CD4-positive, alpha-beta T cell treated with Interleukin-4 for 4 hours (primary cell): Measurements from ENCODE around the gene COL4A1.

Experiments
- DNase-seq: peaks from one replicate; pipeline ENCODE4 v3.0.0-alpha.2; 2020

The COL4A1 gene

DNA sequence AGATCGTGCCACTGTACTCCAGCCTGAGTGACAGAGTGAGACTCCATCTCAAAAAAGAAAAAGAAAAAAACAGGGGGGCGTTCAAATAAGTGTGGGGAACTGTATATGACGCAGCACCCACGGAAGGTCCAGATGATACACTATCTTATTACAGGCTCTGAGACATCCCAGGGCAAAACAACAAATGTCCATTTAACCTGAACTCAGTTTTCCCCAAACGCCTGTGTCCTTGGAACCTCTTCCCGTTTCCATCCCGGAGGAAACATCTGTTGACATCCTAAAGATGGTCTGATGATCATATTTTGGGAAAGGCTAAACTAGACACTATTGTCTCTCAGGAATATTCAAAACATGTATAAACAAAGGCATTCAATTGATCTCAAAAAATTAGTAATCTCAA, 72.4 kb downstream of the COL4A1 start:
- DNase-seq, result no peak

DNA sequence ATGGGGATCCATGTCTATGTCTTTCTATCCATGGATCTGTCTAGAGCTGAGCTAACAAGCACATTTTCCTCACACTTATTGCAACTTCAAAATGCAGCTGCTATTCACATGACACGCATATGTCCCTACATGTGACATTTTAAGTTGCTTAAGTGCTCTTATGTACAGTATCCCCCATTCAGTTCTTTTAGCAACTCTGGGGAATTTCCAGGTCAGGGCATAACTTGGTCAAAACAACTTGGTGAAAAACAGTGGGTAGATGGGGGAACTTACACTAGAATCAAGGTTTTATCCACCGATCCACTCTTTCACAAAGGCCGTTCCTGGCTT, 73.0 kb downstream of the COL4A1 start:
- DNase-seq, result no peak

DNA sequence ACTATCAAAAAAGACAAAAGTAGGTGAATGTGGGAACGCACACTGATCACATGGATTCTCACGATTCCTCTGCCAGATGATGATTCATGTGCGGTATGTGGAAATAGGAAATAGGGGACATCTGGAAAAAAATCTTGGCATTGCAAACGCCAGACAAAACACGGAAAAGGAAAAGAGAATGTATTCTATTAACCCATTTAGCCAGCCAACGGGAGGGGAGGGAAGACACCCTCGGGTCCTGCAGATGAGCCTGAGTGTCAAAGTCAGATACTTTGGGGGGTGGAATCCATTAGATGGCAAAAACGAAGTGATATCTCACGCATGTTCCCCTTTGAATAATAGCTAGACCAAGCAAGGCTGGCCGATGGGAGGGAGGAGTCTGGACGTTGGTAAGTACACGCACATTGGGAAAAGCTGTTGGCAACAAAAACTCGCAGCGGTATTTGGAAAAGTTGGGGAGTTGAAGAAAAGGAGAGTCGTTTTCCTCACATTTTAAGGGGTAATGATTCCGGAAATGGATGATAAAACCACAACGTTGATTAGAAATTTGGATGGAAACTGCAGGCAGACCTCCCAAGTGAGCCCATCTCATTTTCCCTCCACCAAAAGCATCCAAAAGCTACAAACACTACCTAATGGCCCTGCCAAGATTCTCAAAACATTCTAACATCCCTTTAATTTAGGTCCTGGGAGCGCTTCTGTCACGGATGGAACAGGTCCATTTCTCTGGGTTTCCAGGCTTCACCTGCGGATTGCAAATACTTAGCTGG, 73.6 kb downstream of the COL4A1 start:
- DNase-seq, result no peak

DNA sequence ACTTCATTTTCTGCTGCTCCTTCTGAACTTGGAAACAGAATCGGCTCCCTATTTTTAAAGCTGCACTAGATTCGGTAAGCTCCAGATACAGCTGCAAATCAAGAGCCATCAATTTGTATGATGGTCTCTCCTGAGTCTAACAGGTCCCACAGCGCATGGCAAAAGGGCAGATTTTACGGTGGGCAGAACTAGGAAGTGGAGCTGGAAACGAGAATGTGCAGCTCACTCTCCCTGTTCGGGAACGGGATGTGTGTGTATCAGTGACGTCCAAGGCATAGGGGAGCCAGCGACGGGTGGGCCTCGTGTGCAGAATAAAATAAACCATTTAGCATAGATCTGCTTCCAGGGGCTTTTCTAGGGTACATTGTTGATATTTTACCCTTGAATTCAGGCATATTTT, 74.2 kb downstream of the COL4A1 start:
- DNase-seq, result no peak

DNA sequence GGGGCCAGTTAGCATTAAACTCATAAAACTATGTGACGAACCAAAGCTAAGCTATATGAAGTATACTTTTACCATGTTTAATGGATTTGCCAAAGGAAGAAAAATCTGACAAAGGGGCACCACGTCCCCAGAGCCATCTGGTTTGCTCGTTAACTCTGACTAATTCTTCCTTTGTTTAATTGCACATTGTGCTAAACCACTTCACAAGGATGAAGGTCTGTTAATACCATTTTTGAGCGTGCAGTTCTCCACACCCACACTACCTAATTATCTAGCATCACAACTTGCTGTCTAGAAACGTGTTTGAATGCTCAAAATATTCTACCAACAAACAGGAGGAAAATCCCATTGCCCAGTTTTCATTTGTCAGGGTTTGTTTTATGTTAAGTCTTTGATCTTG, 74.8 kb downstream of the COL4A1 start:
- no peak for DNase-seq

DNA sequence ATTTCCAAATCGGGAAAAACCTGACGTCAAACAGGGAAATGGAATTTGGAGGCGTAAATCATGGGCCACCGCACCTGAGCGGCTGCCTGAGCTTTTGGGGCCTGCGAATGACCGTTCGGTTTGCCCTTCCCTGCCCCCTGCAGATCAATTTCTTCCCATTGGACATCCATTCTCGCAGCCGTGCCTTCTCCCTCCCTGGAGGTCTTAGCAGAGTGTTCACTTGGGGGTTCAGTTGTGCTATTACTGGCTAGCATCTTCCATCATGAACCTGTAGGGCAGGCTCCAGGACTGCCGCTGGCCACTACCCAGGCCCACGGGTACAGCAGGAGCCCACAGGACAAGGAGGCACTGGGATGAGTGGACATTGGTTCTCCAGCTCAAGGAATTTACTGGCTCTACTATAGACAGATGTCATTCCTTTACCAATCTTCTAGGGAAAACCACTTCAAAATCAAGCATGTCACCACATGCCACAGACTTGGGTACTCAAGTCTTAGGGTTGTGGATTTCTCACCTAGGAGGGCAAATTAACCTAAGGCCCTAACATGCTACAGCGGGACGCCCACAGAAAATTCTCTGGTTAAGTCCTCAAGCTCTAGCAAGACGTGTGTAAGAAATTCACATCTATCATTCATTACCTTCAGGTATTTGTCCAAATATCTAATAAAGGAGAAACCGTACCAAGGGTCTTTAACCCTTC, 75.5 kb downstream of the COL4A1 start:
- DNase-seq, result no peak

DNA sequence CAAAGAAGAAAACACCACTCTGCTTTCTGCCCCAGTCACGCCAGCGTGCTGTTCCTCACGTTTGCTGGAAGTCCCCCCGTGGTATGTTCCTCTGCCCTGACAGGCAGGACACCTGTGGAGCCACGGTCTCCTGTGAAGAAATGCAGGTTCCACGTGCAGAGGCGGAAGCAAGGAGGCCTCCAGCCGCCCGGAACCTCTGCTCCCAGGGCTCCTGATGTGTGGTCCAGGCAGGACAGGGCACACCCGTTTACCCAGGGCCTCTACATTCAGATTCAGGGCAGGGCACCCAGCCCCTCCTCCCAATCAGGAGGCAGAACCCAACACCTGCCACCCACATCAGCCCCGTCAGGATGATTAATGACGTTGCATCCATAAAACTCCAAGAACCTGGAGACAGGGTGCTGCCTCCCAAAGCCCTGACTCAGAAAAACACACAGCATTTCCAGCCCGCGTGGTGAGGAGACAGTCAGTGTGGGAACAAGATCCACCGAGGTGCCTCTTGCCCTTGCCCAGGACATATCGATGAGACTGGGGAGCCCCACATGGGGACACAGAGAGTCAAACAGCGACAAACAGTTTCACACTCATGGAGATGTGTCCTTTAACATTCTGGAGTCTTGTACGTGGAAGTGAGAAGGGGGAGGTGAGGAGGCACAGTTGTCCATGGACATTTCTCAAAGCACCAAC, 76.2 kb downstream of the COL4A1 start:
- no peak for DNase-seq

DNA sequence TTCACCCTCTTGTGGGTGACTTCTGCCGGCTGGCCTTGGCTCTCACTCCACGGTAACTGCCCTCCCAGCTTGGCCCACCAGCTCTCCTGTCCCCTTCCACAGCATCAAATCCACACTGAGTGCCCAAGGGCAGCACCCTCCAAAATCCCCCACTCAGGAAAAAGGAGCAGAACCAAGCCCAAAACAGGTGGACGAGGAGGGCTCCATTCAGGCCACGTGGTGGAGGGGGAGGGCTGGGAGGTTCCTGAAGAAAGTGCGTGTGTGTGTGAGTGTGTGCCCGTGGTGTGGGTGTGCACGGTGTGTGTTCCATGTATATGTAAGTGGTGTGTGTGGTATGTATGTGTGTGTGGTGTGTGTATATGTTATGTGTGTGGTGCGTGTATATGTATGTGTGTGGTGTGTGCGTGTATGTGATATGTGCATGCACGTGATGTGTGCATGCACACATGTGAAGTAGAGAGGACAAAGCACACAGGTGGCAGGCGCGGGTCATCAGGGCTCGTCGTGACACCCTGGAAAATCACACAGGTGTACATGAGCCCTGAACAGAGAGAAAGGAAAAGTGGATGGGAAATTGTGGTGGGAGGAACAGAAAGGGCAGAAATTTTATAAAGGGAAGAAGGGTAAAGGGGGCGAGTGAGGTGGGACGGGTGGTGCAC, 76.9 kb downstream of the COL4A1 start:
- no peak for DNase-seq

DNA sequence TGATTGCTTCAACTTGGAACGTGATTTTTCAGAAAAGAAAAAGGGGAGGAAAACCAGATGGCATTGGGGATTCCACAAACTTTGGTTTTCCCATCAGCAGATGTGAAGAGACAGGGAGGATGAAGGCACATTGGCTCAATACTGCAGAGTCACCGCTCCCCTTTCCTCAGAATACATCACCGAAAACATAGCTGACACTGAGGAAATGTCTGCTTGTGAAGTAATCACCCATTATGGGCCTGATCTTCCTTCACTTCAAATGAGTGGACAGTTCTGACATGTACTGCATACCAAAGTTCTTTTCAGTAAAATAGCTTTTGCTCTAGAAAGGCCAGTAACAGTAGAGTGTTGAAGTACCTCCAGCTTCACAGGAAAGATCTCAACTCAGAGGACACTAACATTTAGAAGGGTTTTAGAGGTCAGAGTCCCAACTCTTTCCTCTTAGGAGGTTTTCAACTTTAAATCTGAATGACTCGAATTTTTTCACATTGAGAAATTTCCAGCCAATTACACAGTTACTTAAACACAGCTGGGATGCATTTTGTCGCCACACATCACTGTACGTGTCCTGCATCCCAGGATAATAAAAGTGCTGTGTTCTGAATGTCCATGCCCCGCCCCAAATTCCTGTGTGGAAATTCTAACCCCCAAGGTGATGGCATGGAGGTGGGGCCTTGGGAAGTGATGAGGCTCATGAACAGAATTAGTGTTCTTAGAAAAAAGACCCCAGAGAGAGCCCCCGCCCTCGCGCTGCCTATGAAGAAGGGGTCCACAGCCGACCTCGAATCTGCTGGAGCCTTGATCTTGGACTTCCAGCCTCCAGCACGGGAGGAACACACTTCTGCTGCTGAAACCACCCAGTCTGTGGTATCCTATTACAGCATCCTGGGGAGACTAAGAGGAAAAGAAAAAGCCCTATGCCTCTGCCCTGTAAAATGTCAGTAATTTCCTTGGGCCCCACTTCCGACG, 77.7 kb downstream of the COL4A1 start:
- no peak for DNase-seq

DNA sequence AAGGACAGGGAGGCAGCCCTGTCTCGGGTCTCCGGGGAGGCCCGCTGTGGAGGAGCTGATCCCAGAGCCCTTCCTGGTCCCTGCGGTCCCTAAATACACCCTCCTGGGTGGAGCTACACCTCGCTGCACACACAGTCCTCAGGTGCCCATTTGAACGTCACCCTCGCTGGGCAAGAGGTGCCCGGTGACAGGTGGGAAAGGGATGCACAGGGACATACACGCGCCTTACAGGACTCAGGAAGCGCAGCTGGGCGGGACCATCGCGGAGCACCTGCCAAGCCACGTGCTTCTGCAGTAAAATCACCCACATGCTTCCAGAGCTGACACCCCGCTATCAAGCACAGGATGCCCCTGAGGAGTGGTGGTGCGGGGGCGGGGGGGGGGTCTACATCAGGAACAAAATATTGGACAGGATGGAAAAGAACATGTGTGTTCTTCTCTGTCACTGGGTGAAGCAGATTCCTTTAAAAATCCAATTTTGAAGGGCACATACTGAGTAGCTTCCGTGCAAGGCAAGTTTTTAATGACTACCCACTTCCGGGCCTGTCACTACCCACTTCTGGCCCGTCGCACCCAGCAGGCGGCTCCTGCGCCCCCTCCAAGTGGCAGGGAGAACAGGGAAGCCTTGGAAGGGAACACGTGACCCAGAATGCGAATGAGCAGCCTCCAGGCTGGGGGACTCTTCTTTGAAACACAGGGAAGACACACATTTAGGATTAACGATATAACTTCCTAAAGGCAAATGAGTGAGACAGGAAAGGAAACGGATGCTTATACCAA, 78.9 kb downstream of the COL4A1 start:
- DNase-seq, result no peak

DNA sequence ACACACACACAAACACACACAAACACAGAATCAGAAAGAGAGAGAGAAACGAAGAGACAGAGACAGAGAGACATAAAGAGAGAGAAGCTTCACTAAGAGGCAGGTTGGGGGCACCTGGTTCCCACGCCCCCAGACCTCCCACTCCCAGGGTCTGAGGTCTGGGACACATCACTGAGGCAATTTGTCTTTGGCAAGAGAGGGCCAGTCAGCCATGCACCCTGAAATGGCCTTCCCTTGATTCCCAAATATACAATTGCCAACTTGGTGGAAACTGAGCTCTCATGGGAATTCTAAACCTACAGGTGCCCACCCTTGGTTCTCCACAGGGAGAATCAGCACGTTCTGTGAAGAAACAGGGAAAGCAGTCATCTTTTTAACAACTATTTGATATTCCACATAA, 79.5 kb downstream of the COL4A1 start:
- DNase-seq, result no peak

DNA sequence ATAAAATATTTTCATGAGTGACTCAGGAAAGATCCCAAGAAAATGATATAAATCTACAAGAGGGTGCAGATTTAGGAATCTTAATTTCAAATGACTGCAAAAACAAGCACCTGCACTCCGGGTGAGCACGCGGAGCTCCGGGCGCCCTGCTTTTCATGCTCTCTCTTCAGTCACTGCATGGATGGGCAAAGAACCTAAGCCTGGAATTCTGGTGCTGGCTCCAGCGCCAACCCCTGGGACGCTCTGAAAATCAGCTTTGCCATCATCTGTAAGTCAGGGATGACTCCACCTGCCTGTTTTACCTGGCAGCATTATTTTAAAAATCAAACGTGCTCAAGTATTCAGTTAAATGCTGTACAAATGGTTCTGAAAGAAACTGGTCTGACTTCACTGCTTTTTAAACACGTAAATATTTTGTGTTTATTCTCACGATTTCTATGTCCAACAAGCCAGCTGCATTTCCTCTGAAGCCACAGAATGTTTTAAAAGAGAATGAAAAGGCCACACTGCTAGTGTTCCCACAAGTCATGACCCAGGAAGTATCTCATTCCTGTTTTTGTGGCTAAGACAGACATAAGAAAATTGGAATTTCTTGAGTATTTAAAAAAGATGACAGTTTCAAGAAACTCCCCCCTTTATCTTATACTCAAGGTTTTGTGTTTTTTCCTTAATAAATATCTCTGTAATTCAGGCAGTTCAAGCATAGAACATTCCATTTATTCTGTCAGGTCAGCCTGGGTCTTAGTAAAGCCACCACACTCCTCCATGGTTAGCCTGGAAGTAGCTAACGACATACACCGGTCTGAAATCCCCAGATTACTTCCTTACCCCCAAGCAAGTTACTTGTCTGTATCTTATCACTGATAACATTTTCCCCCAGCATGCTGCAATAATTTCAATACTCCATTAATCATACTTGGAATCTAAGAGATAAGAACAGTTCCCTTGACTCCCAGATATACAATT, 81.1 kb downstream of the COL4A1 start:
- DNase-seq, result no peak

DNA sequence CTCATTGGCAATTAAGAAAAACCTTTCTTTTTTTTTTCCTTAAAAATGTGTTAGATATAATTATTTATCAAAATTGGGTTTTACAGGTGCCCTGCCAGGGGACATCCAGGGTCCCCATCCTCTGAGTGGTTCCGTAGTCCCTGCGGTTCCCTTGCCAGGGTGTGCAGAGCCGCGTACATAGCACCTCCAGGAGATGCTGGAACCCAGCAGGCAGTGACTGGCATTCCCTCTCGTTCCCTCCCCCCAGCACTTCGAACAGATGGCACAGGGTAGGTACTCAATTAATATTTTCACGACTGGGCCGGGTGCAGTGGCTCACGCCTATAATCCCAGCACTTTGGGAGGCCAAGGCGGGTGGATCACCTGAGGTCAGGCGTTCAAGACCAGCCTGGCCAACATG, 82.0 kb downstream of the COL4A1 start:
- no peak for DNase-seq

DNA sequence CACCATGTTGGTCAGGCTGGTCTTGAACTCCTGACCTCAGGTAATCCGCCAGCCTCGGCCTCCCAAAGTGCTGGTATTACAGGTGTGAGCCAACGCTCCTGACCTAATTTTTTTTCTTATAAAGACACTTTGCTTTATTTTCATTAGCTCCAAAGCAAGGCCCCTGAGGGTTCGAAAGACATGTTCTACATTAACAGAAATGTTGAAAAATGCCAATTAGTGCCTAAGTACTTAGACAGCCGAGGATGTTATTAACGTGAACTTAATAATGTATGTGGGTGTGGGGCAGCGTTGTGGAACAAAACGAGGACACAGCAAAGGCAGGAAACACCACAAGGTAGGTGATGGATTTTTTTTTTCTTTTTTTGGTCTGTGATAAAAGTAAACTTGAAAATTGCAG, 82.4 kb downstream of the COL4A1 start:
- DNase-seq, result no peak

DNA sequence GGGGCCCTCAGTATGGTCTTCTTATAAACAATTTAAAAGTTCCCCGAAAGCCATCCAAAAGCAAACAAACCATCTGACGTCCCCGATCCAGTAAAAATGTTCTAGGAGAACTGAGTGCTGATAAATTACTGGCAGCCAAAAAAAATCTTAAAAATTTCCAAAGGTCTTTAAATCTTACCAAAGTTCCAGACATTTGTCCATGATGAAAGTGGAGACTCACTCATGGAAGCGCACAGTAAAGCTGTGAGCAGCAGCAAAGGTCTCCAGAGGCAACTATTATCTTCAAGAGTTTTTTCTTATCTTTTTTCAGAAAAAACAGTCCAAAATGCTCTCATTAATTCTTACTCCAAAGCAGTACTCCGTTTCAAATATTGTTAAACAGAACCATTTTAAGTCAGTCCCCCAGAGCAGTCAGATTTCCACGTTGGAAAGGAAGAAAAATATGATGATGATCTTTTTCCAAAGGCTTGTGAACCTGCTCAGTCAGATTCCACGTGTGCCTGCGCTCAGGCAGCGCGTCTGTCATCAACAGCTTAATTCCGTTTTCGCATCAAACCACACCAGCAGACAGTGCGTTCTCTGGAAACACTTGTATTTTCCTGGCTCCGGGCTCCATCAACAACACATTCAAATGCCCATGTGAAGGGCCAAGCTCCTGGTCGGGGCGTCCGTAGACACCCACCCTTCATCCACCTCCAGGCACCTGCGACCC, 85.4 kb downstream of the COL4A1 start:
- no peak for DNase-seq

DNA sequence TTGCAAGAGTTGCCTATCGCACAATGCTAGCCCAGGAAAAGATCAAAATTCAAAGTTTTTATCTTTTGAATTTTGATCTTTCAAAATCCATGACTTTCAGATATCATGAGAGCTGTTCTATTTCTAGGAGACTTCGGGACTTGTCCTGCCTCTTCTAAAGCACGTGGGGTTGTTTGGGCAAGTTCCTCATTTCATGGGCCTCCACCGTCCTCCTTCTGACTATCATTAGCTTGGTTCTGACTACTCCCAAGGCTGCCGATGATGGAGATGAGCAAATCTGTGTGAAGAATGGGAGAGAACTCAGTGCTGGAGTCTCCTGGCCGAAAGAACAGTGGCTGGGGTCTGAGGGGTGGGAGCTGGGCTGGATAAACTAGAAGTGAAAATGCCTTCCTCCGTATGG, 86.5 kb downstream of the COL4A1 start:
- DNase-seq, result no peak

DNA sequence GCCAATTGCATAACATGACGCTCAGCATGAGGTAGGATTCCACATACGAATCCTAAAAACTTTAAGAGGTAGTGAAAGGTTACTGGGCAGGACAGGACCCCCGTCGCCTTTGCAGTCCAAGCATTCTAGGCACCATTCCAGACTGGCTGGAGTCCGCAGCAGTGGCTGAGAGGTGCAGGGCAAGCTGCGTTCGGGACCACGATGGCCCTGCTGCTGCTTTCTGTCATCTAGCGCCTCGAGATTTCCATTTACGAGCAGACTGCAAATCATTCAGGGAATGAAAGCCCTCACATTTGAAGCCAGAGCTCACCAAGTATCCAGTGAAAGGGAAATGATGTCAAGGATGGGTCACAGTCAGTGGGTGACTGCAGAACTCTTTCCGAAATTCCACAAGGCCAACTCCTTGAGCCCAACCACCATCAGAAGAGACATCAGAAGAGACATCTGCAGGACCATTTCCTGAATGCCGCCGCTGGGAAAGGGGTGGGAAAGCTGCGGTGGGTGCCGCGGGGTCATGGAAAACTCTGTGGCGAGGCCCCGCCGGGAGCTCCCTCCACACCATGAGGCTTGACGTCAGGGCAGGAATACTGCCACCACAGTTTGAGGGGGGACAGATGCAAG, 88.3 kb downstream of the COL4A1 start:
- DNase-seq, result no peak

DNA sequence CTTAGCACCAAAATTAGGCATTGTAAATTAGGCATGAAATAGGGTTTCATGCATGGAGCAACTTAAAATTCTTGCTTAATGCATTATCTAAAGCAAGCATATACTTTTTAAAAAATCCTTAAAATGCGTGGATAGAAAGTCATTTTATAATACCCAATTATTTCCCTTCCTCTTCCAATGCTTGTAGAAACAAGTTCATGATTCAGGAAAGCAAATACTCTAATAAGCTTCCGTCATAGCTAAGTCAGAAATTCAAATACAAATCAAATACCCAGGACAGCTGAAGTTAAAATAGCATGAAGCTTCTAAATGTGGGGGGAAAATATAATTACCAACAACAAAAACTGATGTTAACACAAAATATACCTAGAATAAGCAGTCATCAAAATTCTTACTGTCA, 89.1 kb downstream of the COL4A1 start:
- no peak for DNase-seq

DNA sequence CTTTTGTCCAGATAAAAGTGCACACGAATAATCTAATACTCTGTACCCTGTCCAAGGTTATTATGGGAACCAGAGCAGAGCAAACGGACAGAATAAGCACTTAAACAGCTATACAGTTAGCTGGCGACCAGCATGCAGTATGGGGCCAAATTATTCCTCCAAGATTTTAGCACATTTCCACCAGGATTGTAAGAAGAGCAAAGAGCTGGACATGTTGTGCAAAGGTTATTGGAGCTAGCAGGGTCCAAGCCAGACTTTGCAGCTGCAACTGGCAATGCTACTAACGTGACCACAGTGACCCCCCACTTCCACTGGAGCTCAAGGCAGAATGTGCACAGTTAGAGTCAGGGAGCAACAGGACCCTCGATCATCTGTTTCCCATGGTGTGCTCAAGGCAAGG, 89.9 kb downstream of the COL4A1 start:
- no peak for DNase-seq
